HCT116 (cell line): ENCODE data around the gene RGS17. TPM values are rescaled to one million over a fixed set of nuclear protein-coding genes. Genes with fewer than 3 reads are reported as not detected.

Experiments used
- ATAC-seq: fragments of 200-7000 bp; cut with Tn5 transposase; 2 replicates; pipeline ENCODE4 v1.9.1; 2020; ENCODE audit warnings: mild to moderate bottlenecking, moderate library complexity
- BruUV-seq: library from RNA; stranded (reverse); fragments of 400-500 nt; replicated peaks from 2 replicates; lab custom pipeline; 2021; lab: Mats Ljungman, UMichigan
- CTCF ChIA-PET: fragments of 300-600 bp; sonication (Branson Sonifier 250); formaldehyde crosslinking; loops from one replicate; lab custom pipeline; 2021; ENCODE audit warnings: antibody characterized with exemption; lab: Charles Lee
- POLR2A ChIA-PET: fragments of 300-600, 350-600 bp; sonication (Branson Sonifier 250); formaldehyde crosslinking; loops from one replicate; lab custom pipeline; 2021; ENCODE audit warnings: antibody characterized with exemption; lab: Charles Lee
- RAD21 ChIA-PET, 2 experiments: fragments of 300-600 bp; sonication (Branson Sonifier 250); formaldehyde crosslinking; loops; one replicate each; lab custom pipeline; 2023; ENCODE audit warnings: low total read pairs in 2 of 2; ENCODE audit not compliant: uncharacterized antibody in 2 of 2, unreplicated experiment in 2 of 2, low non-redundant PET in 1 of 2; lab: Charles Lee
- DNase-seq: peaks from one replicate; pipeline ENCODE4 v3.0.0-alpha.2; 2010; ENCODE audit warnings: low read depth, low spot score
- H2AFZ ChIP-seq: fragments of 200-600 bp; shearing (Covaris generic), sonication (generic); 2 replicates; pipeline ENCODE4 v1.6.1; 2017; ENCODE audit warnings: low read depth, mixed run types, mixed read lengths, antibody characterized with exemption, low read length; ENCODE audit not compliant: poor library complexity, severe bottlenecking
- H3K27ac ChIP-seq: 2 replicates; pipeline ENCODE4 v1.5.1; 2012; ENCODE audit warnings: low read depth, low read length
- H3K27me3 ChIP-seq: fragments of 200-600 bp; sonication (generic); 2 replicates; pipeline ENCODE4 v1.6.1; 2016; ENCODE audit warnings: mixed run types, low read length, mixed read lengths; ENCODE audit not compliant: insufficient read depth
- H3K36me3 ChIP-seq, 2 experiments: fragments of 200-500 bp in 1 of 2; fragments of 200-600 bp in 1 of 2; sonication (Bioruptor generic) in 1 of 2; sonication (generic) in 1 of 2; 2 replicates each; pipeline versions ENCODE4 v1.5.1 to v1.6.1; 2014 to 2016; ENCODE audit warnings: low read length in 2 of 2, inconsistent platforms in 1 of 2, mixed read lengths in 1 of 2, mixed run types in 1 of 2; ENCODE audit not compliant: insufficient read depth in 2 of 2, control insufficient read depth in 1 of 2
- H3K4me1 ChIP-seq, 2 experiments: fragments of 200-600 bp in 1 of 2; sonication (generic) in 1 of 2; 2 replicates each; pipeline versions ENCODE4 v1.5.1 to v1.6.1; 2012 to 2017; ENCODE audit warnings: low read length in 2 of 2, inconsistent platforms in 1 of 2, mild to moderate bottlenecking in 1 of 2, mixed read lengths in 1 of 2, mixed run types in 1 of 2, moderate library complexity in 1 of 2; ENCODE audit not compliant: insufficient read depth in 2 of 2, control insufficient read depth in 1 of 2
- H3K4me2 ChIP-seq: fragments of 200-600 bp; sonication (generic); 2 replicates; pipeline ENCODE4 v1.6.1; 2017; ENCODE audit warnings: mixed run types, low read length, mixed read lengths
- H3K4me3 ChIP-seq, 2 experiments: fragments of 200-600 bp in 1 of 2; sonication (generic) in 1 of 2; replicated peaks in 1 of 2; 2 replicates each; pipeline ENCODE4 v1.5.1; 2011 to 2016; ENCODE audit warnings: low read length in 2 of 2, control low read depth in 1 of 2, low read depth in 1 of 2, mild to moderate bottlenecking in 1 of 2, mixed read lengths in 1 of 2, mixed run types in 1 of 2
- H3K79me2 ChIP-seq: fragments of 200-600 bp; sonication (generic); 2 replicates; pipeline ENCODE4 v1.6.1; 2017; ENCODE audit warnings: mild to moderate bottlenecking, mixed run types, low read length, moderate library complexity, mixed read lengths; ENCODE audit not compliant: insufficient read depth
- H3K9ac ChIP-seq: fragments of 200-600 bp; sonication (generic); 2 replicates; pipeline ENCODE4 v1.6.1; 2016; ENCODE audit warnings: low read length, mixed read lengths
- H3K9me2 ChIP-seq: fragments of 200-600 bp; sonication (generic), shearing (Covaris generic); 2 replicates; pipeline ENCODE4 v1.6.1; 2017; ENCODE audit warnings: mixed run types, mild to moderate bottlenecking, moderate library complexity; ENCODE audit not compliant: insufficient read depth
- H3K9me3 ChIP-seq, 2 experiments: fragments of 200-500 bp in 1 of 2; fragments of 200-600 bp in 1 of 2; sonication (Bioruptor generic) in 1 of 2; sonication (generic) in 1 of 2; 2 replicates each; pipeline ENCODE4 v1.6.1; 2014 to 2017; ENCODE audit warnings: low read length in 2 of 2, mixed read lengths in 2 of 2, inconsistent platforms in 1 of 2, low read depth in 1 of 2, mild to moderate bottlenecking in 1 of 2, mixed run types in 1 of 2, moderate library complexity in 1 of 2; ENCODE audit not compliant: control insufficient read depth in 1 of 2, insufficient read depth in 1 of 2
- H4K20me1 ChIP-seq: fragments of 200-600 bp; sonication (generic), shearing (Covaris generic); 2 replicates; pipeline ENCODE4 v1.6.1; 2017; ENCODE audit warnings: mixed run types, mild to moderate bottlenecking, moderate library complexity; ENCODE audit not compliant: insufficient read depth
- CEBPB ChIP-seq: IDR thresholded peaks from 2 replicates; pipeline ENCODE4 v1.6.1; 2012; ENCODE audit warnings: low read depth
- EGR1 ChIP-seq: IDR thresholded peaks from 2 replicates; pipeline ENCODE4 v1.6.1; 2012; ENCODE audit warnings: low read depth
- ELF1 ChIP-seq: IDR thresholded peaks from 2 replicates; pipeline ENCODE4 v1.6.1; 2012; ENCODE audit warnings: low read depth, borderline replicate concordance
- EZH2 ChIP-seq: fragments of 200-600 bp; sonication (generic); IDR thresholded peaks from 2 replicates; pipeline ENCODE4 v1.6.1; 2017; ENCODE audit warnings: antibody characterized with exemption, mixed run types
- RAD21 ChIP-seq: IDR thresholded peaks from 2 replicates; pipeline ENCODE4 v1.6.1; 2012; ENCODE audit warnings: low read depth, mild to moderate bottlenecking
- SIN3A ChIP-seq: IDR thresholded peaks from 2 replicates; pipeline ENCODE4 v1.6.1; 2012; ENCODE audit warnings: low read depth
- SP1 ChIP-seq: IDR thresholded peaks from 2 replicates; pipeline ENCODE4 v1.6.1; 2012; ENCODE audit warnings: low read depth
- TCF7L2 ChIP-seq: IDR thresholded peaks from 2 replicates; pipeline ENCODE4 v1.7.0; 2011; ENCODE audit warnings: borderline replicate concordance, inconsistent platforms; ENCODE audit not compliant: insufficient read depth, insufficient read length; ENCODE audit errors: extremely low read depth
- ZFX ChIP-seq: fragments of 450-650 bp; IDR thresholded peaks from 2 replicates; pipeline ENCODE4 v1.6.1; 2017
- ZNF274 ChIP-seq: fragments of 200-500 bp; sonication (Bioruptor generic); IDR thresholded peaks from 2 replicates; pipeline ENCODE4 v1.6.1; 2014; ENCODE audit warnings: mild to moderate bottlenecking, low read depth, low read length, inconsistent platforms
- intact Hi-C: fragments of 100-400 bp; cut with micrococcal nuclease; formaldehyde crosslinking; loops from 2 replicates; pipeline ENCODE4 v1.10.0; 2022
- total RNA-seq: library from RNA; stranded (reverse); gene quantifications from one replicate; pipeline ENCODE4 v1.2.1, GENCODE V29; 2021; ENCODE audit not compliant: unreplicated experiment
- TF ChIP-seq, protein P1 (sequence below): IDR thresholded peaks from 2 replicates; pipeline ENCODE4 v1.6.1; 2012; ENCODE audit warnings: low read depth
- TF ChIP-seq, protein P2 (sequence below), 3 experiments: fragments of 200-600 bp in 1 of 3; sonication (generic) in 1 of 3; IDR thresholded peaks in 2 of 3; conservative IDR thresholded peaks in 1 of 3; 2 replicates each; pipeline ENCODE4 v1.5.1; 2012 to 2017; ENCODE audit warnings: low read depth in 2 of 3, low read length in 2 of 3, antibody characterized with exemption in 1 of 3, borderline replicate concordance in 1 of 3, control low read depth in 1 of 3, mild to moderate bottlenecking in 1 of 3, mixed read lengths in 1 of 3, mixed run types in 1 of 3, moderate library complexity in 1 of 3; ENCODE audit not compliant: insufficient read depth in 1 of 3

Gene RGS17
- total RNA-seq, 1 experiment from 2014 or later = 3.9 TPM

DNA sequence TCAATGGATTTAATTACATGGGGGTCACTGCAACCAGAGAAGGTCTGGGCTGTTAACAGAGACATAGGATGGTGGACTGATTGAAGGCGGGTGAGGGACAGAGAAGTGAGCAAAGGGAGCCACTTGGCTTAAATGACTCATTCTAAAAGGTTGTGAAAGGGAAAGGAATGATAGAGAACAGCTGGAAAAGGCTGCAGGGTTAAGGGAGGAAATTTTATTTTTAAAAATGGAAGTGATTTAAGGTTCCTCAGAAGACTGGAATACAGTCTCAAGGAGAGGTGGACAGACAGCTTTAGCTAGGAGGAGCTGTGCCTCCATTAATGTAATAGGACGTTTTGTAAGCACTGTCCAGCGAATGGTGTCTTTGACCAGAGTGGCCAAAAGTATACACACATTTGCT lies 46.7 kb downstream of the RGS17 start:
- intact Hi-C loops = no loop called here
- H3K4me2 ChIP-seq = no peak overlapping the region
- no peaks in the 10 kb centered on the region for H3K36me3 ChIP-seq
- CTCF ChIA-PET = no interaction called here
- H3K9me2 ChIP-seq = no peaks in the 10 kb centered on the region
- DNase-seq = no peak
- H3K79me2 ChIP-seq = no peaks in the 10 kb centered on the region
- no peaks in the 10 kb centered on the region for H3K27me3 ChIP-seq
- no peak overlapping the region for H2AFZ ChIP-seq
- TF ChIP-seq, protein P1, sequence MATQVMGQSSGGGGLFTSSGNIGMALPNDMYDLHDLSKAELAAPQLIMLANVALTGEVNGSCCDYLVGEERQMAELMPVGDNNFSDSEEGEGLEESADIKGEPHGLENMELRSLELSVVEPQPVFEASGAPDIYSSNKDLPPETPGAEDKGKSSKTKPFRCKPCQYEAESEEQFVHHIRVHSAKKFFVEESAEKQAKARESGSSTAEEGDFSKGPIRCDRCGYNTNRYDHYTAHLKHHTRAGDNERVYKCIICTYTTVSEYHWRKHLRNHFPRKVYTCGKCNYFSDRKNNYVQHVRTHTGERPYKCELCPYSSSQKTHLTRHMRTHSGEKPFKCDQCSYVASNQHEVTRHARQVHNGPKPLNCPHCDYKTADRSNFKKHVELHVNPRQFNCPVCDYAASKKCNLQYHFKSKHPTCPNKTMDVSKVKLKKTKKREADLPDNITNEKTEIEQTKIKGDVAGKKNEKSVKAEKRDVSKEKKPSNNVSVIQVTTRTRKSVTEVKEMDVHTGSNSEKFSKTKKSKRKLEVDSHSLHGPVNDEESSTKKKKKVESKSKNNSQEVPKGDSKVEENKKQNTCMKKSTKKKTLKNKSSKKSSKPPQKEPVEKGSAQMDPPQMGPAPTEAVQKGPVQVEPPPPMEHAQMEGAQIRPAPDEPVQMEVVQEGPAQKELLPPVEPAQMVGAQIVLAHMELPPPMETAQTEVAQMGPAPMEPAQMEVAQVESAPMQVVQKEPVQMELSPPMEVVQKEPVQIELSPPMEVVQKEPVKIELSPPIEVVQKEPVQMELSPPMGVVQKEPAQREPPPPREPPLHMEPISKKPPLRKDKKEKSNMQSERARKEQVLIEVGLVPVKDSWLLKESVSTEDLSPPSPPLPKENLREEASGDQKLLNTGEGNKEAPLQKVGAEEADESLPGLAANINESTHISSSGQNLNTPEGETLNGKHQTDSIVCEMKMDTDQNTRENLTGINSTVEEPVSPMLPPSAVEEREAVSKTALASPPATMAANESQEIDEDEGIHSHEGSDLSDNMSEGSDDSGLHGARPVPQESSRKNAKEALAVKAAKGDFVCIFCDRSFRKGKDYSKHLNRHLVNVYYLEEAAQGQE = no peak
- peak; percentile 20; the same call in 1 of the 2 replicates for TF ChIP-seq RAD21
- no peaks in the 10 kb centered on the region for H4K20me1 ChIP-seq
- H3K9me3 ChIP-seq = no peaks in the 10 kb centered on the region; a peak in 1 of 4 replicates
- no TSS peak for BruUV-seq
- H3K27ac ChIP-seq = no peak overlapping the region
- POLR2A ChIA-PET = no interaction called here
- ATAC-seq = no peak
- RAD21 ChIA-PET = no interaction called here
- H3K4me1 ChIP-seq = no peaks in the 10 kb centered on the region
- H3K9ac ChIP-seq = no peak overlapping the region
- no peak overlapping the region for H3K4me3 ChIP-seq

DNA sequence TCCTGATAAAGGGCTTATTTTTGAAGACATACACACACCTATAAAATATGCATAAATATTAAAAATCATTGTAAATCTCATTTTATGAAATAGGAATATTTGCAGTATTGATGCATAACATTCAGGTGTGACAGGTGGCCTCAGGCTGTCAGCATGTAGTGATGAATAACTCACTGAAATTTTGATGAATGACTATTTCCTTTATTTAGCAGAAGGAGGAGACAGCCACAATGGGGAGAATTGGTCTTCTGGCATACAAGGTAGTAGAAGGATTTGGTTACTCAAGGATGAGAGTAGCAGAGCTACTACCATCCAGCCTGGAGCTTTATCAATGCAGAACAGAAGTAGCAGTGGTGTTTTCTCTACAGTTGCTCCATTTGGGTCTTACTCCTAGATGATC lies 47.2 kb downstream of the RGS17 start:
- Histone ChIP-seq H3K27ac (no peak overlapping the region), H3K27me3 (no peaks in the 10 kb centered on the region), H3K4me1 (no peaks in the 10 kb centered on the region), H3K9me2 (no peaks in the 10 kb centered on the region), H3K9me3 (no peaks in the 10 kb centered on the region; a peak in 1 of 4 replicates), H4K20me1 (no peaks in the 10 kb centered on the region), H3K4me3 (no peak overlapping the region), H2AFZ (no peak overlapping the region), H3K79me2 (no peaks in the 10 kb centered on the region), H3K4me2 (no peak overlapping the region), H3K36me3 (no peaks in the 10 kb centered on the region), H3K9ac (no peak overlapping the region)
- ChIA-PET POLR2A (no interaction called here), CTCF (no interaction called here), RAD21 (no interaction called here)
- intact Hi-C loops = no loop called here
- BruUV-seq = no TSS peak
- no peak for TF ChIP-seq SP1
- TF ChIP-seq EZH2 = no peak
- no peak for TF ChIP-seq RAD21
- no peak for TF ChIP-seq ELF1
- TF ChIP-seq, protein P2, sequence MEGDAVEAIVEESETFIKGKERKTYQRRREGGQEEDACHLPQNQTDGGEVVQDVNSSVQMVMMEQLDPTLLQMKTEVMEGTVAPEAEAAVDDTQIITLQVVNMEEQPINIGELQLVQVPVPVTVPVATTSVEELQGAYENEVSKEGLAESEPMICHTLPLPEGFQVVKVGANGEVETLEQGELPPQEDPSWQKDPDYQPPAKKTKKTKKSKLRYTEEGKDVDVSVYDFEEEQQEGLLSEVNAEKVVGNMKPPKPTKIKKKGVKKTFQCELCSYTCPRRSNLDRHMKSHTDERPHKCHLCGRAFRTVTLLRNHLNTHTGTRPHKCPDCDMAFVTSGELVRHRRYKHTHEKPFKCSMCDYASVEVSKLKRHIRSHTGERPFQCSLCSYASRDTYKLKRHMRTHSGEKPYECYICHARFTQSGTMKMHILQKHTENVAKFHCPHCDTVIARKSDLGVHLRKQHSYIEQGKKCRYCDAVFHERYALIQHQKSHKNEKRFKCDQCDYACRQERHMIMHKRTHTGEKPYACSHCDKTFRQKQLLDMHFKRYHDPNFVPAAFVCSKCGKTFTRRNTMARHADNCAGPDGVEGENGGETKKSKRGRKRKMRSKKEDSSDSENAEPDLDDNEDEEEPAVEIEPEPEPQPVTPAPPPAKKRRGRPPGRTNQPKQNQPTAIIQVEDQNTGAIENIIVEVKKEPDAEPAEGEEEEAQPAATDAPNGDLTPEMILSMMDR (IDR thresholded peaks at IDR 0.05 in 2 of 3, conservative IDR thresholded peaks at IDR 0.05 in 1 of 3; ENCODE audit: borderline replicate concordance in 1 of 3, insufficient read depth in 1 of 3, low read depth in 2 of 3, low read length in 2 of 3) = no peak
- TF ChIP-seq CEBPB = no peak
- TF ChIP-seq TCF7L2 = no peak
- TF ChIP-seq EGR1 = no peak
- TF ChIP-seq ZNF274 = no peak
- no peak for TF ChIP-seq ZFX
- TF ChIP-seq SIN3A = no peak
- DNase-seq (no peak), ATAC-seq (no peak)
